Left hindlimb (tissue), 1 donor: ENCODE measurements around the gene FMN1.

ENCODE experiments used
- DNase-seq: peaks from one replicate; pipeline ENCODE4 v3.0.0-alpha.2; 2018

The FMN1 gene, protein sequence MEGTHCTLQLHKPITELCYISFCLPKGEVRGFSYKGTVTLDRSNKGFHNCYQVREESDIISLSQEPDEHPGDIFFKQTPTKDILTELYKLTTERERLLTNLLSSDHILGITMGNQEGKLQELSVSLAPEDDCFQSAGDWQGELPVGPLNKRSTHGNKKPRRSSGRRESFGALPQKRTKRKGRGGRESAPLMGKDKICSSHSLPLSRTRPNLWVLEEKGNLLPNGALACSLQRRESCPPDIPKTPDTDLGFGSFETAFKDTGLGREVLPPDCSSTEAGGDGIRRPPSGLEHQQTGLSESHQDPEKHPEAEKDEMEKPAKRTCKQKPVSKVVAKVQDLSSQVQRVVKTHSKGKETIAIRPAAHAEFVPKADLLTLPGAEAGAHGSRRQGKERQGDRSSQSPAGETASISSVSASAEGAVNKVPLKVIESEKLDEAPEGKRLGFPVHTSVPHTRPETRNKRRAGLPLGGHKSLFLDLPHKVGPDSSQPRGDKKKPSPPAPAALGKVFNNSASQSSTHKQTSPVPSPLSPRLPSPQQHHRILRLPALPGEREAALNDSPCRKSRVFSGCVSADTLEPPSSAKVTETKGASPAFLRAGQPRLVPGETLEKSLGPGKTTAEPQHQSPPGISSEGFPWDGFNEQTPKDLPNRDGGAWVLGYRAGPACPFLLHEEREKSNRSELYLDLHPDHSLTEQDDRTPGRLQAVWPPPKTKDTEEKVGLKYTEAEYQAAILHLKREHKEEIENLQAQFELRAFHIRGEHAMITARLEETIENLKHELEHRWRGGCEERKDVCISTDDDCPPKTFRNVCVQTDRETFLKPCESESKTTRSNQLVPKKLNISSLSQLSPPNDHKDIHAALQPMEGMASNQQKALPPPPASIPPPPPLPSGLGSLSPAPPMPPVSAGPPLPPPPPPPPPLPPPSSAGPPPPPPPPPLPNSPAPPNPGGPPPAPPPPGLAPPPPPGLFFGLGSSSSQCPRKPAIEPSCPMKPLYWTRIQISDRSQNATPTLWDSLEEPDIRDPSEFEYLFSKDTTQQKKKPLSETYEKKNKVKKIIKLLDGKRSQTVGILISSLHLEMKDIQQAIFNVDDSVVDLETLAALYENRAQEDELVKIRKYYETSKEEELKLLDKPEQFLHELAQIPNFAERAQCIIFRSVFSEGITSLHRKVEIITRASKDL (N-terminal part only)

DNA sequence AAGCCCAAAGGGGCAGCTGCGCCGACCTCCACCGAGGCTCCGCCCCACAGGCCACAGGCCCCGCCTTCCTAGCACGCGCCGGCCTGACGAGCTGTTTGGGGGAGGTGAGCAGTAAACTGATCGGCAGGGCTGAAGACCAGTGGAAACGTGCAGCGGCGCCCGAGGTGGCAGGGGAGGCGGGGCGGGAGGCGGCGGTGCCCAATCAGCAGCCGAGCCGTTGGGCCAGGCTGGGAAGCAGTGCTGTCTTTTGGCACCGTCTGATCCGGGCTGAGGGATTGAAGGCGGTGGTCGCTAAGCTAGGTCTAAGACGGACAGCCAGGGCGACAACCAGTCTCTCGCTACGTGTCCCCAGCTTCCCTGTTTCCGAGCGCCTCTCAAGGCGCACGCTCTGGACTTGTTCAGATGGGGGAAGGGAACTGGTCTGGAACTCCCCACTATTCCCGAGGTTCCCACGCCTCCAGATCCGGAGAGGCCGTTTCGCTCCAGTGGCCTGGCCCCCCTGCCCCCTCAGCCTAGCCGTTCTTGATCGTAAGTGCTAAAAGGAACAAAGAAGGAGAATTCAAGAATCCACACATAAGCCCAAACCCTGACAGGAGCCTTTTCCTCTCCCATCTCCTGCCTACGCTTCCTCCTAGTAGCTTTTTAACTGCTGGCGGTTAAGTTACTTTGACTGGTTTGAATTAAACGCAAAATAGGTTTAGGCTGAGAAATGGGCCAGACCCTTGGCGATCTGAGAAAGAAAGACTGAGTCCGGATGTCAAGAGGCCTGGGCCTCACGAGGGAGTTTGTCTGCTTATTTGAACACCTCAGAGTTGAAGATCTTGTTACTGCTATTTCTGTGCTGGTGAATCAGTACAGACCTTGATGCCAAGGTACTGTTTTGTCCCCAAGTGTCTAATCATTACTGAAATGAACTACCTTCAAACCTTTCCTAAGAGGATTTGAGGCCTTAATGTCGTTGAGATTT lies at the start of gene FMN1:
Gene FMN1 (minus strand): TSS at position 11 of the 967 bp plus-strand sequence. CDS start 39,800 bp downstream, outside the sequence.
- DNase-seq: peak; percentile 94

DNA sequence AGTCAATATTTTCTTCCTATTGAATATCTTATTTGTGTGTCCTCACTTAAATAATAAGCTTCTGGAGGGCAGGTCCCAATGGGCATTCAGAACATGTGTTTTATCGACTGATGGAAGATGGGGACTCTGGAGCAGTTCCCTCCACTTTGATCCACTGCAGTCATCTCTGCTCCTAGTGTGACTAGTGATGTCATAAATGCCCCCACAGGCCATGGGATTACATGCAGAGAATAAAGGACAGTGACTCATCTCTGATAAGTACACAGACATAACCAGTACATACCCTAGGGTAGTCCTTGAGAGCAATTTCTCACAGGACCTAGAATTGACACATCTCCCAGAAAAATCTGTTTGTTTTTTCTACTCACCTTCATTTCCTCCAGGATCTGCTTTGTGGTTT lies 49.4 kb upstream of the FMN1 start:
- DNase-seq: no peak

DNA sequence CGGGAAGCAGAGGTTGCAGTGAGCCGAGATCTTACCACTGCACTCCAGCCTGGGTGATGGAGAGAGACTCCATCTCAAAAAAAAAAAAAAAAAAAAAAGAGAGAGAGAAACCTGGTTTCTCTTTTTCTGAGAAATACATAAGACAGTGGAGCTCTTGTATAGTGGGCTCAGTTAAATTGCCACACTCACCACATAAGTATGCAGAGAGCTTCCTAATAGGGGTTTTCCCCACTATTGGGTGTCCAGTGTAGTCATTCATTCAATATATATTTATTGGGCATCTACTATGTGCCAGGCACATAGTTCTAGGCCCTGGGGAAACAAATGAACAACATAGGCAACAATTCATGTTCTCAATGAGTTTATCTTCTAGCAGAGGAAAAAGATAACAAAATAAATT lies 48.9 kb upstream of the FMN1 start:
- DNase-seq: no peak

DNA sequence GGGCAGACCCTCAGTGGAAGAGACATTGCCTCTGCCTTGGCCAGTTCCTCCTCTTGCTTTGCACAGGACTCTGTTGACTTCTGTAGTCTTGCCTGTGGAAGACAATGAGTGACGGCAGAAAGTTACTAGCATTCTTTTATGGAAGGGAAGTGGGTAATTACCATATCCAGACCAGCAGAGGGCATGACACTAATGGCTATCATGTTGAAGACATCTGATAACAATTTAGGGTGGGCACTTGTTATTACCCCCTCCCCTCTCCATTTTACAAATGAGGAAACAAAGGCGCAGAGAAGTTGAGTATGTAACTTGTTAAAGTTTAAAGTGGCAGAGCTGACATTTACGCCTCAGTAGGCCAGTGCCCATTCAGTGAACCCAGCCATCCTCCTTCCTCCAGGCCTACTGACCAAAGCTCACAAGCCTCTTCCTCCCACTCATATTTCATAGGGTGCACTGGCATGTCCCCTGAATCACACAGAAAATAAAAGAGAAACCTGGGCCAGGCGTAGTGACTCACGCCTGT lies 48.2 kb upstream of the FMN1 start:
- DNase-seq: no peak

DNA sequence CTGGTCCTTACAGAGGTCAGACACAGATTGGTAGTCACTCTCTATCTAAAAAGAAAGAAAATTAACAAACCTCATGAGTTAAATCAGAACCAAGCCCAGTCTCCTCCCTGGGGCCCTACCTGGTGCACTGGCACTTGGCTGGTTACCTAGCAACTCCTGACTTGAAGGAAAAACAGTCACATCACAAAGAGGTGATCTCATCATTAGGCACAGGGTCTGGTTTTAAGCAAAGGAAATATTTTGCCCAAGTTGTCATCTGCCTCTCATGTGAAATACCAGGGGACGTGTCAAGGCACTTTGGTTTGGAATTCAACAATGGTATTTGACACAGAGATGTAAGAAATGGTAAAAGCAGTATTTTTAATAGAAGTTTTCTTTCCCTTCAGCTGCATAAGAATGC lies 47.7 kb upstream of the FMN1 start:
- DNase-seq: no peak

DNA sequence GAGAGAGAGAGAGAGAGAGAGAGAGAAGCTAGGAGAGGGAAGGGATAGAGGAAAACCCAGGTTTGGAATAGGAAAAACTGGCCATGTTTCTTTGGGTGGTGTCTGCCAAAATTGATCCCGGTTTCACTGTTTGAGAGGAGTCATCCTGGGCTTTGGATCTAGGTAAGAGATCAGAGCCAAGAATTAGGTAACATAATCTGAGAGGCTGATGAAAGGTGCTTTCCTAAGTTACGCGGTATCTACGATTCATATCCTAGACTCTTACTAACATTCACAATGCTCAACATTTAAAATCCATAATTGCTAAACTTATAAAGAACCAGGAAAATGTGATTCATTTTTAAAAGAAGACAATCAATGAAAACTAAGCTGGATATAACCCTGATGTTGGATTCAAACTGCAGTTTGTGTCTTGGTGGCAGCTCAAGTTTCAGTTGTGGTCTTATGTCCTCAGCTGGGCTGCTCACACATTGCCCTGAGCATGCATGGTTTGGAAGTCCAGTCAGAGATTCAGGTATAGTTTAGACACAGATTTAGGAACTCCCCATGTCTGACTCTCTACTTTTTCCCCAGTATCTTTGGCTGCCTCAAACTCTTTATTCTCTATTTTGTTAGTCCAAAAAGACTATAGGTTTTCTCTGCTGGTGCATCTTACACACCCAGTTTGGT lies 42.5 kb upstream of the FMN1 start:
- DNase-seq: no peak

DNA sequence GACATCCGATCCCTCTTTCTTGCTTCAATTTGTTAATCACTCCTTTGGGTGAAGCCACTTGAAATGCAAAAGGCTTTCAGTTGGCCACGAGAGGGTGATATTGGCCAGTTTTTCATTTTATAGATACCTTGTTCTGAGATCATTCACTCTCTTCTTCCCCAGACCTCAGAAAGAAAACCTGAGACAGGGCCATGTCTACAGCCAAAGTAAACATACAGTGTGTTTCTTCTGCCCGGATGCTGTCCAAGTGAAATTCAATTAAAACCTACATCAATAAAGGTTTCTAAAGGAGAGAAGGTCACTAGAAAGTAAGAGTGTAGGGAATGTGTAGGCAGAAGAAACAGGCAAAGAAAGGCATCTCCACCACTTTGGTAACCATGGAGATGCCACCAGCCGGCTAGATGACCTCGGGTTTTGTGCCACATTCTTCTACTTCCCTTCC lies 39.5 kb upstream of the FMN1 start:
- DNase-seq: no peak

DNA sequence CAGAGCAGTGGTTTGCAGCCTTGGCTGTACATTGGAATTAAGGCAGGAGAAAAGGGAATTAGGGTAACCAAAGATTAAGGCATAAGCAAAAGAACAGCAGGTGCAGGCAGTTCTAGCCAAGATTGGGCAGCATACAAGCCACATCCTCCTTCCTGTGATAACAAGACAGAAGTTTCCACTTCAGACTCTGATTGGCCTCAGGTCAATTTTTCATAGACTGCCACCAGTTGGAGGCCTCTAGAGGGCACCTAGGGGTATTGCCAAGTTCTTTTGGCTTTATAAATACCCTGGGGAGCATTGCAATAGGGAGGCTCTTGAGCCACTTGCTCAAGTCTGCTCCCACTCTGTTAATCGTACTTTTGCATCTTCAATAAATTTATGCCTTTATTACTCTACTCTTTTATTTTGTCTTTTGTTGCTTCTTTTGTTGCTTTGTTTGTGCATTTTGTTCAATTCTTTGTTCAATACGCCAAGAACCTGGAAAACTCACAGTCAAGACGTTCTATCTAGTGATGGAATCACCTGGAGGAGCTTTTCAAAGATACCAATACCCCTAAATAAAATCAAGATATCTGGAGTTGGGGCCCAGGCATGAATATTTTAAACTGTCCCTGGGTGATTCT lies 32.2 kb upstream of the FMN1 start:
- no peak for DNase-seq

DNA sequence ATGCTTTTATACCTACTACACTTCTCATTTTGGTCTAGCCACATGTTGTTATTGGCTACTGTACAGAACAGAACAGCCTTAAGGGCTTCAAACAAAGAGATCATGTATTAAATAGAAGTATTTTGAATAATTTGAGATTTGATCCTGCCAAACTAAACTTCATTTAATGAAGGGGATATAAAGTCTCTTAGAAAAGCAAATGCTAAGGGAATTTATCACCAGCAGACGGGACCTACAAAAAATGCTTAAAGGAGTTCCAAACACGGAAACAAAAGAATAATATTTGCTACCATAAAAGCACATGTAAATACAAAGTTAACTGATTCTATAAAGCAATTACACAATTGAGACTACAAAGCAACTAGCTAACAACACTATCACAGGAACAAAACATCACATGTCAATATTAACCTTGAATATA lies 23.6 kb upstream of the FMN1 start:
- no peak for DNase-seq

DNA sequence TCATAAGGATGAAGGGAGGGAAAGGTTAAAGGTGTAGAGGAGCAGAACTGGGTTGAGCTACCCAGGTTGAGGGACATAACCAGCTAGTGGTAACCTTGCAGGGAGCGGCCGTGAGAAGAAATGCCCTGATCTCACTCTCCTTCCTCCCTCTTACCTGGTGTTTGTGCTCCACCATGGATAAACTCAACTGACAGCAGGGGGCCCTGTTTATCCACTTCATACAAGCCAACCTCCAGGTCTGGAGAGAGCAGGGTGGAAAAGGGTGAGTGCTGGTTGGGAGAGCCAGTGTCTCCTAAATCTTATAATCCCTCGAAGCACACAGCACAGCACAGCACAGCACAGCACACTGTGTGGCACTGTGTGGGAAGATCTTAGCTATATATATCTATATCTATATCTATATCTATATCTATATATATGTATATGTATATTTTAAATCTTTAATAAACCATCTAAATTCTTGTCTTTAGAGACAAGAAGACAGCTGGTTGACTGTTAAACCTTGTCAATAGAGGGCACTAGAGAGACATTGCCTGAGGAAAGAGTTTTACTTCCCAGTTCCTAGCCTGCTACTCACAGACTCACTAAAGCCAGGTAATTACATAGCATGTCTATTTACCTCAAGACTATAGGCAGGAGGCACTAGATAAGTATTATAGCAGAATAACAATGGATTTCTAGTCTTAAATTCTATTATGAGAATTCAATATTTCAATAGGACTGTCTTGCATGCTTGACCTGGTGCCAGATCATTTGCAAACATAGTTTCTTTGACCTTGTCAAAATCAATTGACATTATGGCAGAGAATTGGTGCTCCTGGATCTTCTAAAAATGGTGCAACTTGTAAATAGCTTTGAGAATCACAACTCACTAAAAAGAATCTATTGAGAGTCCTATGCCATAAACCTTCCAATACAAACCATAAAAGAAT lies 21.7 kb upstream of the FMN1 start:
- DNase-seq: no peak

DNA sequence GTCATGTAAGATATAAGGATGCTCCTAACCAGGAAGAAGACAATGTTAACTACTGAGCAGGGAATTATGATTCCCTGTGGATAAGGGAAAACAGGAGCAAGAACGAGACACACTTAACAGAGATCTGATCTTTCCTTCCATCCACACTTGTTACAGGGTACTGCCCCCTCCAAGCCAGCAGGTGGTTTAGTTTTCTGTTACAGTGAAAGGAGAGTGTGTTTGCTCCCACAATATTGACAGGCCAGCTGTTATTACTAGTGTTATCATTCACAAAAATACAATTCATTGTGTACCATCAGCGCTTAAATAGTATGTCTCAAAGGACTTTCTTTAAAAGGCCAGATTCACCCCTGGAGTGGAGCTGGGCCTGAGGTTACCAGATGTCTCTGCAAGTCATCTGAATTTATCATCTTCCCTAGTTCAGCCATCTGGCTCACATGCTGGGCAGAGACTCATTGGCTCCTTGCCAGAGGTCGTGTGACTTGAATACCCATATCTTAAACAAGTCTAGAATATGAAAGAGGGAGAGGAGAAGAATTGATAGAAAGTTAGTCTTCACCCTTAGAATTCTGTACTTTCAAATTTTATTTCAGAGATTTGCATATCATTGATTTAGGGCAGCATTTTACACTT lies 16.8 kb upstream of the FMN1 start:
- no peak for DNase-seq

DNA sequence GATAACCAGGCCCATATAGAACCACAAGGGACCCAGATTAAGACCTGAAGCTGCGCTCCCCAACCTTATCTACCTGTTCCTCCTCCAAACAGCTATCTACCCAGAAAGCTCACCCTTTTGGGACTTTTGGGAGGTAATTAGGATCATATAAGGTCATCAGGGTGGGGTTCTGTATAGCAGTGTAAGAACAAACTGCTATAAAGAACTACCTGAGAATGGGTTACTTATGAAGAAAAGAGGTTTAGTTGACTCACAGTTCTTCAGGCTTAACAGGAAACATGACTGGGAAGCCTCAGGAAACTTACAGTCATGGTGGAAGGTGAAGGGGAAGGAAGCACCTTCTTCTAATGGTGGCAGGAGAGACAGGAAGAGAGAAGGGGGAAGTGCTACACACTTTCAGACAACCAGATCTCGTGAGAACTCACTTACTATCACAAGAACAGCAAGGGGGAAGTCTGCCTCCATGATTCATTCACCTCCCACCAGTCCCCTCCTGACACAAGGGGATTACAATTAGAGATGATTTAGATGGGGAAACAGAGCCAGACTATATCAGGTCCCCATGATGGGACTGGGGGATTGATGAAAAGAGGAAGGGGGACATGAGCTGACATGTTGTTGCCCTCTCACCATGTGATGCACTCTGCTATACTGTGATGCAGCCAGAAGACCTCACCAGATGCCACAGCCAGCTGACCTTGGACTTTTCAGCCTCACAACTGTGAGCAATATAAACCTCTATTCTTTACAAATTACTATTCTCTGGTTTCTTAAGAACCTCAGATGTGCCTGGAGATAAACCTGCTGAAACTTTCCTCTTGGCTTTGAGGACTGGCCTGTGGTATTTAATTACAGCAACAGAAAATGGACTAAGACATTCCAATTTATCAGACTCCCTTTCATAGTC lies 15.3 kb upstream of the FMN1 start:
- no peak for DNase-seq

DNA sequence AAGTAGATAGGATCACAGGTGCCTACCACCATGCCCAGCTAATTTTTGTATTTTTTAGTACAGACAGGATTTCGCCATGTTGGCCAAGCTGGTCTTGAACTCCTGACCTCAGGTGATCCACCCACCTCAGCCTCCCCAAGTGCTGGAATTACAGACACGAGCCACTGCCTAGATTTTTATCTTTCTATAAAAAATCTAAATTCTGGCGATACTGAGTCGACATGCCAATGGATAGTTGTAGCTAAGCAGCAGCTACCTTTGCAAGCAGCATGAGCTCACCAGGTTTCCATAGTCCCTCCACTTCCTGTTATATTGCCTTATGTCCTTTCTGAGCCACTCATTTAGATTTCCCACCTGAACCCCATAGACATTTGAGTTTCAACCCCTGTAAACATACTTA lies 13.1 kb upstream of the FMN1 start:
- DNase-seq: no peak

DNA sequence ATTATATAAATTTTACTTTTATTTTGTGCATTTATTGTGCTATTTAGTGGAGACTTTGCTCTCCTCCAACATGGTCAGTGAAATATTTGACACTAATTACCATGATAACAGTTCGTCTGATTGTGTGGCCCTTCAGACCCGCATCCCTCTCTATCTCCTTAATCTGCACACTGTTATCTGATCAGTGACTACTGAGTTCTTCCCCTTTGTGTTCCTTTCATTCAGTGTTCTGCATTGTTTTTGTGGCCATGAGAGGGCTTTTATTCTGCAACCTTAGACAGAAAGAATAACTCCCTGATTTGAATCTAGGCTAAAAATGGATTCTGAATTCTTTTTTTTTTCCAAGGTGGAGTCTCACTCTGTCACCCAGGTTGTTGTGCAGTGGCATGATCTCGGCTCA lies 11.9 kb upstream of the FMN1 start:
- no peak for DNase-seq

DNA sequence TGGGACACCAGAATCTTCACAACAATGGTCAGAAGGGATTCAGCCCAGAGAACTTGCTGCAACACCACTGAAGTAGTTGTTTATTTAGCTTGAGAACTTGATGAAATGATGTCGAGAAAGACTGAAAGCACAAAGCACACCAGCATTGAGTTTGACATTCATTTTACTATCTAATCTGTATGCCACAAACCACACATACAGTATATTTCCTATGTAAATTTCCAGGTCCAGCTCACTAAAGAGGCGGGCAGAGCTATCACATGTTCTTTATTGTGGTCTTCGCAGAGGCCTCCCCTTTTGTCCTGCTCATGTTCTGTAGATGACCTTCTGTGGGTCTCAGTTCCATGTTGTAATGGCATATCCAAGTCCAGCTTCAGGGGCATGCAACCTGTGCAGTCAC lies 10.4 kb upstream of the FMN1 start:
- DNase-seq: no peak

DNA sequence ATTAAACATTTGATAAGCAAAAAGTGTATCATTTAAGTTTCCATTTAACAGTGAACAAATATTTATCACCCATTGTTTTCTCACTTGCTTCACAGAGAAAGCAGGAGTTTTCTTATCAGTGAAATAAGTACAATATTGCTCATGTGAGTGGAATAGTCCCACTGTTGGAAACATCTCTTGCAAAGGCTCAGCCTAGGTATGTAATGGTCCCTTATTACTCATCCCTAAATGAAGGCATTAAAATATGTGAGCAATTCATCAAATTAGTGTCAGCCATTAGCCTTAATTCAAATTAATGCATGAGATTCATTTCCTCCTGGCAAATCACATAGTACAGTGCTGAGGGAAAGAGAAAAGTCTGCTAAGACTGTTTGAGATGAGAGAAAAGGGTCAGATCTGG lies 9.6 kb upstream of the FMN1 start:
- DNase-seq: no peak

DNA sequence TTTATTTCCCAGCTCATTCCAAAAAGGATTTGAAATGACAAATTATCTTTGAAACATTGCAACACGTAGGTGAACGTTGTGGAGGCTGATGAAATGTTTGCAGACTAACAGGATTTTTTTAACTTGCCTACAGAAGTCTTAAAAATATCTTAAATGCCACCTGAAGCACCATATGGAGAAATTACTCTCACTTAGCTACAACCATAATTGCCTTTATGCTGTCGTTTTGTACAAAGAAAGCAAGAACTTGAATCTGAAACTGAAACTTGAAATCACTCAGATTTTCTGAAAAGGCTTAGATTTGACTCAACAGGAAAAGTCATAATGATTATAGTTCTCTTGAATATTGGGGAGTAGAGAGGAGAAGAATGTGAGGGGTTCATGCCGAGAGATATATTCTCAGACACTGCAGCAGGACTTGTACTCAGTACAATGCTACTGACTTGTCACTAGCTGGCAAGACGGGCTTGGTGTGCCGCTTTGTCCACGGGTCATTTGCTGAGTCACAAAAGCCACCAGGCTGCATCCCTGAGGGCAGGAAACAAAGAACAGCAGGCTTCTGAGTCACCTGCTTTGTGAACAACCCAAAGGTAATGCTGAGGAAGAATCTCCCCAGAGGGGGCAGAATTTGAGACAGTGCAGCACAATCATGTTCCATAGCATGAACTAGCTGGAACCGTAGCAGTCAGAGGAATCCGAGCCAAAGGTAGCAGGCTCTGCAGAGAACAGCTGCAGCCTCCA lies 7.1 kb upstream of the FMN1 start:
- DNase-seq: no peak
